Right cardiac atrium (tissue), 5 donors: Measurements from ENCODE around the gene AGAP1. TPM values are rescaled to one million over a fixed set of nuclear protein-coding genes. Genes with fewer than 3 reads are reported as not detected.
A peak's percentile ranks its signal among the peaks of the same experiment; 100 is the strongest.

ENCODE experiments used
- ATAC-seq, 2 donors: fragments of 200-7000 bp; cut with Tn5 transposase; one replicate each; pipeline versions ENCODE4 v1.8.0 to v1.9.1; 2020; ENCODE audit warnings: moderate library complexity in 2 of 2, mild to moderate bottlenecking in 1 of 2
- DNase-seq, 3 donors: peaks; one replicate each; pipeline ENCODE4 v3.0.0-alpha.2; 2020
- H3K27ac ChIP-seq: one replicate; pipeline ENCODE4 v1.5.1; 2013; ENCODE audit warnings: mild to moderate bottlenecking, low read length, control low read depth, moderate library complexity
- H3K27me3 ChIP-seq: one replicate; pipeline ENCODE4 v1.6.1; 2013; ENCODE audit not compliant: control insufficient read depth, insufficient read depth
- H3K4me1 ChIP-seq: one replicate; pipeline ENCODE4 v1.6.1; 2013; ENCODE audit warnings: low read length; ENCODE audit not compliant: control insufficient read depth, insufficient read depth
- H3K4me3 ChIP-seq: one replicate; pipeline ENCODE4 v1.5.1; 2013; ENCODE audit warnings: low read length, control low read depth
- H3K9me3 ChIP-seq: one replicate; pipeline ENCODE4 v1.6.1; 2013; ENCODE audit warnings: low read length; ENCODE audit not compliant: control insufficient read depth
- WGBS: extraction: QIAGEN DNeasy Blood & Tissue Kit; methylation state at CpG from one replicate; pipeline ENCODE4 v1.1.7; 2013; 5-methylcytosine and 5-hydroxymethylcytosine counted together
- intact Hi-C, 4 donors: fragments of 100-400 bp; cut with DNase I; formaldehyde crosslinking; loops; one replicate each; pipeline versions ENCODE4 v1.11.0 to v1.14.0; 2022 to 2023
- polyA plus RNA-seq: library from polyadenylated mRNA; stranded (reverse); fragments of 200-250 nt; gene quantifications from one replicate; pipeline ENCODE4 v1.2.3, GENCODE V29; 2013
- total RNA-seq, 4 donors: library from RNA; stranded (reverse); fragmentation: NEBNext Ultra II Directional; extraction: Animal tissue kit (Norgen Biotek cat#: 25700); gene quantifications; one replicate each; pipeline ENCODE4 v1.2.1, GENCODE V29; 2021
- donor health status: healthy with polysubstance abuse.
- donor health status: DM: no; HTN: yes; CAD: no.
- donor health status: DM: no; HTN: no; CAD: no.
- donor health status: DM: no; HTN: yes; CAD: no; lungs with severe emphysema.
- donor health status: DM: yes; HTN: yes; CAD: no.

The AGAP1 gene
- total and polyA plus RNA-seq, 5 donors: 10.5 to 25.3 (median 22.6) TPM

GRCh38 chr2:235992024-235992423, 498.2 kb downstream of the AGAP1 start:
- 96% methylated on average over 20 of the region's 20 CpGs for WGBS
- no peaks in the 10 kb centered on the region for H3K4me1 ChIP-seq
- DNase-seq (no peak), ATAC-seq (no peak)
- H3K4me3 ChIP-seq: no peak overlapping the region
- H3K27me3 ChIP-seq: no peaks in the 10 kb centered on the region
- no peak overlapping the region for H3K27ac ChIP-seq
- H3K9me3 ChIP-seq: no peaks in the 10 kb centered on the region
- intact Hi-C loops: no loop called here

GRCh38 chr2:235996419-235996818, 502.6 kb downstream of the AGAP1 start:
- no peaks in the 10 kb centered on the region for H3K9me3 ChIP-seq
- WGBS: 71% methylated on average over 5 of the region's 5 CpGs
- no peak overlapping the region for H3K4me3 ChIP-seq
- H3K27me3 ChIP-seq: no peaks in the 10 kb centered on the region
- H3K27ac ChIP-seq: no peak overlapping the region
- intact Hi-C loops: no loop called here
- DNase-seq (peak in 1 of 3 donors; percentile 32), ATAC-seq (peak in 1 of 2 donors; percentile 60)
- no peaks in the 10 kb centered on the region for H3K4me1 ChIP-seq

- Histone ChIP-seq H3K9me3 (no peaks in the 10 kb centered on the region), H3K4me1 (no peaks in the 10 kb centered on the region), H3K4me3 (no peak overlapping the region), H3K27ac (no peak overlapping the region), H3K27me3 (no peaks in the 10 kb centered on the region)
- ATAC-seq (no peak), DNase-seq (no peak)
- 94% methylated on average over 2 of the region's 2 CpGs for WGBS
- intact Hi-C loops: no loop called here
Measured at GRCh38 chr2:235999011-235999410, 505.2 kb downstream of the AGAP1 start.

GRCh38 chr2:236001166-236001828, 507.5 kb downstream of the AGAP1 start:
- no peak overlapping the region for H3K4me3 ChIP-seq
- no peaks in the 10 kb centered on the region for H3K9me3 ChIP-seq
- intact Hi-C loops: no loop called here
- H3K4me1 ChIP-seq: no peaks in the 10 kb centered on the region
- 82% methylated on average over 20 of the region's 20 CpGs for WGBS
- DNase-seq: no peak
- H3K27me3 ChIP-seq: no peaks in the 10 kb centered on the region
- H3K27ac ChIP-seq: no peak overlapping the region
- no peak for ATAC-seq

GRCh38 chr2:236001854-236002253, 508.0 kb downstream of the AGAP1 start:
- Histone ChIP-seq H3K4me1 (no peaks in the 10 kb centered on the region), H3K4me3 (no peak overlapping the region), H3K27ac (no peak overlapping the region), H3K9me3 (no peaks in the 10 kb centered on the region), H3K27me3 (no peaks in the 10 kb centered on the region)
- DNase-seq (no peak), ATAC-seq (no peak)
- intact Hi-C loops: no loop called here
- WGBS: 89% methylated on average over 8 of the region's 8 CpGs

- H3K27ac ChIP-seq: no peak overlapping the region
- no peak overlapping the region for H3K4me3 ChIP-seq
- H3K4me1 ChIP-seq: no peaks in the 10 kb centered on the region
- no peaks in the 10 kb centered on the region for H3K27me3 ChIP-seq
- intact Hi-C loops: no loop called here
- DNase-seq (no peak), ATAC-seq (no peak)
- no peaks in the 10 kb centered on the region for H3K9me3 ChIP-seq
- 87% methylated on average over 6 of the region's 6 CpGs for WGBS
Measured at GRCh38 chr2:236008006-236008405, 514.2 kb downstream of the AGAP1 start.

GRCh38 chr2:236008857-236009256, 515.0 kb downstream of the AGAP1 start:
- H3K4me3 ChIP-seq: no peak overlapping the region
- no peak overlapping the region for H3K27ac ChIP-seq
- WGBS: 95% methylated on average over 9 of the region's 9 CpGs
- DNase-seq: no peak
- H3K9me3 ChIP-seq: no peaks in the 10 kb centered on the region
- ATAC-seq: no peak
- no peaks in the 10 kb centered on the region for H3K4me1 ChIP-seq
- H3K27me3 ChIP-seq: no peaks in the 10 kb centered on the region
- intact Hi-C loops: no loop called here

GRCh38 chr2:236010920-236011685, 517.3 kb downstream of the AGAP1 start:
- Histone ChIP-seq H3K27me3 (no peaks in the 10 kb centered on the region), H3K9me3 (no peaks in the 10 kb centered on the region), H3K4me1 (no peaks in the 10 kb centered on the region), H3K27ac (no peak overlapping the region), H3K4me3 (no peak overlapping the region)
- 81% methylated on average over 15 of the region's 15 CpGs for WGBS
- intact Hi-C loops: no loop called here
- ATAC-seq (no peak), DNase-seq (no peak)

- ATAC-seq: no peak
- intact Hi-C loops: no loop called here
- no peak overlapping the region for H3K27ac ChIP-seq
- H3K27me3 ChIP-seq: no peaks in the 10 kb centered on the region
- no peaks in the 10 kb centered on the region for H3K9me3 ChIP-seq
- no peaks in the 10 kb centered on the region for H3K4me1 ChIP-seq
- no peak overlapping the region for H3K4me3 ChIP-seq
- 79% methylated on average over 8 of the region's 8 CpGs for WGBS
- no peak for DNase-seq
Measured at GRCh38 chr2:236012155-236012554, 518.3 kb downstream of the AGAP1 start.

GRCh38 chr2:236014408-236015131, 520.7 kb downstream of the AGAP1 start:
- intact Hi-C loops: no loop called here
- no peaks in the 10 kb centered on the region for H3K4me1 ChIP-seq
- no peaks in the 10 kb centered on the region for H3K9me3 ChIP-seq
- no peaks in the 10 kb centered on the region for H3K27me3 ChIP-seq
- ATAC-seq (no peak), DNase-seq (no peak)
- WGBS: 73% methylated on average over 25 of the region's 25 CpGs
- H3K4me3 ChIP-seq: no peak overlapping the region
- no peak overlapping the region for H3K27ac ChIP-seq

- no peak for DNase-seq
- H3K4me3 ChIP-seq: no peak overlapping the region
- ATAC-seq: no peak
- H3K27ac ChIP-seq: no peak overlapping the region
- no peaks in the 10 kb centered on the region for H3K4me1 ChIP-seq
- whole genome bisulfite sequencing: 91% methylated on average over 6 of the region's 6 CpGs
- H3K9me3 ChIP-seq: no peaks in the 10 kb centered on the region
- H3K27me3 ChIP-seq: no peaks in the 10 kb centered on the region
- intact Hi-C loops: no loop called here
Measured at GRCh38 chr2:236015171-236015570, 521.3 kb downstream of the AGAP1 start.
